ENCODE measurements around the gene CHRNA4. TPM values are rescaled to one million over a fixed set of nuclear protein-coding genes. Genes with fewer than 3 reads are reported as not detected.

The CHRNA4 gene
- polyA plus RNA-seq, 1 donor (not counting 4 experiments of a cell fraction or from before 2014, with no cell fraction given): not detected

DNA sequence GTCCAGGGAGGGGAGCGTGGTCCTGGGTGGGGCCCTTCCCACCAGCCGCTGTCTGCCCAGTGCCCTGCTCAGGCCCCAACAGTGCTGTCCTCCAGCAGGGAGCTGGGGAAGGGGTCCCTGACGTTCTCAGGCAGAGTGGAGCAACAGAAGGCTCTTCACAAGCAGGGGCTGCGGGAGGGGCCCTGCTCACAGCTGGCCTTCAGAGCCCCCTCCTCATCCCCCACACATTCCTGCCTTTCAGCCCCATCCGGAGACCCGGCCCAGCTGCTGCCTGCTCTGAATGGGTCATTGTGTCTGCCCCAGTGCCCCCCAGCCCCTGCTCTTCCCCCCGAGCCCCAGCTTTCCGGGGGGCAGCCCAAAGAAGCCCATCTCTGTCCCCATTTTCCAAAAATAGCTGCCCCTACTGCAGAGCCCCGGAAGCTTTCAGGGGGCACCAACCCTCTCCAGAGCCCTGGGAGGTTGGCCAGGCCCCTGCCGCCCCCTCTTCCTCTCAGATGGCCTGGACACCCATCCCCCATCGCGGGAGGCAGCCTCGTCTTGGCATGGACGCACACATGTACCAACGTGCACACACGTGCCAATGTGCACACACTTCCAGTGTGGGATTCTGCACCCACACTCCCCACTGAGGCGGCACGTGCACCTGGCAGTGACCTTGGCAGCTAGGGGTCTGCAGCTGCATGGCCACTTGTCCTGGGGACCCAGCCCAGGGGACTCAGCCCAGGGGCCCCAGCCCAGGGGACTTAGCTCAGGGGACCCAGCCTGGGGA, 64.4 kb downstream of the CHRNA4 start:
- H3K27me3 ChIP-seq (ENCODE audit: control insufficient read depth, extremely low read depth, insufficient read depth, low read length): peaks cover 26% of the 10 kb centered on the region

DNA sequence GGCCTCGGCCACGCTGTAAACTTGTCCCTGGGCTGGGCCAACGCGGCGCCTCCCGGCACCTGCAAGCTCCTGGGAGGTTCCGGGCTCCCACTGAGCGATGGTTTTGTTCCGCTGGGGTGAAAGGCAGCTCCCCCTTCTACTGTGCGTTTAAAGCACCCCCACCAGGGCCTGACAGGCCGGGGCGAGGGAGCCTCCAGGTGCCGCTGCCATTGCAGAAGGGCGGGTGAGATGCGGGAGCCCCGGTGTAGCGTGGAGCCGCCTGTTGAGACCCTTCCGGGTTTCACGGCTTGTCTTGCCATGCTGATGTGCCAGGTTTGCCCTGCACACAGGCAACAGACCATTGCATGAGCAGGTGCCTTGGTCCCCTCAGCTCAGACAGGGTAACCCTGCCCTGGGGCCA, 65.3 kb downstream of the CHRNA4 start:
- H3K4me1 ChIP-seq (ENCODE audit: control insufficient read depth, extremely low read depth, insufficient read depth, low read length): no peaks in the 10 kb centered on the region
- no peak overlapping the region for H3K9ac ChIP-seq (ENCODE audit: control insufficient read depth, extremely low read depth, insufficient read depth, low read length)
- peaks cover 5% of the 10 kb centered on the region for H4K20me1 ChIP-seq (ENCODE audit: control insufficient read depth, extremely low read depth, insufficient read depth, low read length)
- dilution Hi-C loops (cut with MboI; ENCODE audit: extremely low pct_ligation_motif_present, low sequenced_read_pairs): no loop called here
- no peaks in the 10 kb centered on the region for H3K9me3 ChIP-seq (ENCODE audit: control insufficient read depth, low read depth, low read length)
- H3K4me2 ChIP-seq (ENCODE audit: control insufficient read depth, extremely low read depth, insufficient read depth, low read depth, low read length): no peak overlapping the region
- H3K27me3 ChIP-seq (ENCODE audit: control insufficient read depth, extremely low read depth, insufficient read depth, low read length): peaks cover 26% of the 10 kb centered on the region
- no peaks in the 10 kb centered on the region for H3K9me1 ChIP-seq (ENCODE audit: control insufficient read depth, extremely low read depth, insufficient read depth, low read length)
- no peak for DNase-seq (ENCODE audit: low read depth, low spot score)
- no peaks in the 10 kb centered on the region for H3K36me3 ChIP-seq (ENCODE audit: control insufficient read depth in 2 of 2, extremely low read depth in 1 of 2, insufficient read depth in 2 of 2, low read length in 2 of 2)
- H3K79me2 ChIP-seq (ENCODE audit: control insufficient read depth, insufficient read depth, low read length): no peaks in the 10 kb centered on the region
- FAIRE-seq: no peak
- peak; percentile 62 for TF ChIP-seq EZH2 (IDR thresholded peaks at IDR 0.05; ENCODE audit: low read length)
- TF ChIP-seq, protein P1, sequence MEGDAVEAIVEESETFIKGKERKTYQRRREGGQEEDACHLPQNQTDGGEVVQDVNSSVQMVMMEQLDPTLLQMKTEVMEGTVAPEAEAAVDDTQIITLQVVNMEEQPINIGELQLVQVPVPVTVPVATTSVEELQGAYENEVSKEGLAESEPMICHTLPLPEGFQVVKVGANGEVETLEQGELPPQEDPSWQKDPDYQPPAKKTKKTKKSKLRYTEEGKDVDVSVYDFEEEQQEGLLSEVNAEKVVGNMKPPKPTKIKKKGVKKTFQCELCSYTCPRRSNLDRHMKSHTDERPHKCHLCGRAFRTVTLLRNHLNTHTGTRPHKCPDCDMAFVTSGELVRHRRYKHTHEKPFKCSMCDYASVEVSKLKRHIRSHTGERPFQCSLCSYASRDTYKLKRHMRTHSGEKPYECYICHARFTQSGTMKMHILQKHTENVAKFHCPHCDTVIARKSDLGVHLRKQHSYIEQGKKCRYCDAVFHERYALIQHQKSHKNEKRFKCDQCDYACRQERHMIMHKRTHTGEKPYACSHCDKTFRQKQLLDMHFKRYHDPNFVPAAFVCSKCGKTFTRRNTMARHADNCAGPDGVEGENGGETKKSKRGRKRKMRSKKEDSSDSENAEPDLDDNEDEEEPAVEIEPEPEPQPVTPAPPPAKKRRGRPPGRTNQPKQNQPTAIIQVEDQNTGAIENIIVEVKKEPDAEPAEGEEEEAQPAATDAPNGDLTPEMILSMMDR (optimal IDR thresholded peaks at IDR 0.05 in 1 of 3, IDR thresholded peaks at IDR 0.05 in 1 of 3, conservative IDR thresholded peaks at IDR 0.05 in 1 of 3; ENCODE audit: extremely low read depth in 1 of 3, insufficient read depth in 2 of 3, low read length in 3 of 3): no peak
- H2AFZ ChIP-seq (ENCODE audit: control insufficient read depth, low read length): no peak overlapping the region
- H3K4me3 ChIP-seq (ENCODE audit: control insufficient read depth in 2 of 3, extremely low read depth in 1 of 3, insufficient read depth in 2 of 3, low read depth in 1 of 3, low read length in 3 of 3): no peak overlapping the region
- no peak overlapping the region for H3K27ac ChIP-seq (ENCODE audit: control insufficient read depth, insufficient read depth, low read length)

More for the DNA sequence above, 64.4 kb downstream of the CHRNA4 start:
- Histone ChIP-seq H3K4me3 (ENCODE audit: control insufficient read depth in 2 of 3, extremely low read depth in 1 of 3, insufficient read depth in 2 of 3, low read depth in 1 of 3, low read length in 3 of 3) (no peak overlapping the region), H3K27ac (ENCODE audit: control insufficient read depth, insufficient read depth, low read length) (no peak overlapping the region), H3K4me1 (ENCODE audit: control insufficient read depth, extremely low read depth, insufficient read depth, low read length) (no peaks in the 10 kb centered on the region), H3K9me3 (ENCODE audit: control insufficient read depth, low read depth, low read length) (no peaks in the 10 kb centered on the region), H4K20me1 (ENCODE audit: control insufficient read depth, extremely low read depth, insufficient read depth, low read length) (peaks cover 4% of the 10 kb centered on the region), H2AFZ (ENCODE audit: control insufficient read depth, low read length) (no peak overlapping the region), H3K36me3 (ENCODE audit: control insufficient read depth in 2 of 2, extremely low read depth in 1 of 2, insufficient read depth in 2 of 2, low read length in 2 of 2) (no peaks in the 10 kb centered on the region), H3K79me2 (ENCODE audit: control insufficient read depth, insufficient read depth, low read length) (no peaks in the 10 kb centered on the region), H3K9me1 (ENCODE audit: control insufficient read depth, extremely low read depth, insufficient read depth, low read length) (no peaks in the 10 kb centered on the region), H3K4me2 (ENCODE audit: control insufficient read depth, extremely low read depth, insufficient read depth, low read depth, low read length) (no peak overlapping the region), H3K9ac (ENCODE audit: control insufficient read depth, extremely low read depth, insufficient read depth, low read length) (no peak overlapping the region)
- FAIRE-seq (no peak), DNase-seq (ENCODE audit: low read depth, low spot score) (no peak)
- TF ChIP-seq, protein P1 (optimal IDR thresholded peaks at IDR 0.05 in 1 of 3, IDR thresholded peaks at IDR 0.05 in 1 of 3, conservative IDR thresholded peaks at IDR 0.05 in 1 of 3; ENCODE audit: extremely low read depth in 1 of 3, insufficient read depth in 2 of 3, low read length in 3 of 3): no peak
- no peak for TF ChIP-seq EZH2 (IDR thresholded peaks at IDR 0.05; ENCODE audit: low read length)
- dilution Hi-C loops (cut with MboI; ENCODE audit: extremely low pct_ligation_motif_present, low sequenced_read_pairs): no loop called here
